Measurements from ENCODE around the gene RFLNA.

RFLNA gene

DNA sequence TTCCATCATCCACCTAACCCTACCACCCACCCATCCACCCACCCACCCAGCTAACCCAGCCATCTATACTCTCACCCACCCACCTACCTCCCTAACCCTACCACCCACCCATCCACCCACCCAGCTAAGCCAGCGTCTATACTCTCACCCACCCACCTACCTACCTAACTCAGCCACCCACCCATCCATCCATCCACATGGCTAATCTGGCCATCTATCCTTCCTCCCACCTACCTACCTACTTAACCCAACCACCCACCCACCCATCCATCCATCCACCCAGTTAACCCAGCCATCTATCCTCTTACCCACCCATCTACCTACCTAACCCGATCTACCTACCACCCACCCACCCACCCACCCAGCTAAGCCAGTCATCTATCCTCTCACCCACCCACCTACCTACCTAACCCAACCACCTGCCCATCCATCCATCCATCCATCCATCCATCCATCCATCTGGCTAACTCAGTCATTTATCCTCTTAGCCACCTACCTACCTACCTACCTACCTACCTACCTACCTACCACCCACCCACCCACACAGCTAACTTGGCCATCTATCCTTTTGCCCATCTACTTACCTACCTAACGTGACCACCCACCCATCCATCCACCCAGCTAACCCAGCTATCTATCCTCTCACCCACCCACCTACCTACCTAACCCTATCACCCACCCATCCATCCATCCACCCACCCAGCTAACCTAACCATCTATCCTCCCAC, 44.1 kb downstream of the RFLNA start:
- DNase-seq = no peak

DNA sequence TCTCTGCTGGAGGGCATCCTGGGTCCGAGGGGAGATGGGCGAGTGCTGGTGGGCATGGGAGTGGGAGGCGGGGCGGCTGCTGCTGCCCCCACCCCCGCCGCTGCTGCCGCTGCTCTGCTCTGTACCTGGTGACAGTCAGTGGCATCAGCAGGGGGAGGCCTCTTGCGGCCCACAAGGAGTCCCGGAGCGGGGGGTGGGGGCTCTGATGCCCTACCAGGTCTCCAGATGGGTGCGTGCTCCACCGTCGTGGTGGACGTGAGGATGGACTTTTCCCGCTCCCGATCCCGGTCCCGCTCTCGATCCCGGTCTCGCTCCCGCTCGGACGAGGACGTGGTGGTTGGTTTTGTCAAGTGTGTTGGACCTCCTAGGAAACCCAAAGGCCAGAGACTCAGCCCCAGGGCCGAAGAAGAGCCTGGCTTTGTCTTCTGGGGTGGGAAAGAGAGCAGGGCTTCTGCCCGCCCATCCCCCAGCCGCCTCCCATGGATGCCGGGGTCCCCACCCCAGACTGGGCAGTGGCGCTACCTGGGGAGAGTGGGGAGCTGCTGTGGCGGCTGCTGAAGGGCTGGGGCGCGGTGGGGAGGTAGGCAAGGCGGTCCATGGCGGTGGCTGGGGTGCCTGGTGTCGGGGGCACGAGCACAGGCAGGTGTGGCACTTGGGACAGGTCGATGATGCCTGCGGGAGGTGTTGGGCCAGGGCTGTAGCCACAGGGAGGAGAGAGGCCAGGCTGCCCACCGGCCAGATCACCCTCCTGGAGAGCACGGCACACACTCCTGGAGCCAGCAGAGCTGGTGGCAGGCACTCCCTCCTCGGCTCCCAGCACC, 45.4 kb downstream of the RFLNA start:
- no peak for DNase-seq

DNA sequence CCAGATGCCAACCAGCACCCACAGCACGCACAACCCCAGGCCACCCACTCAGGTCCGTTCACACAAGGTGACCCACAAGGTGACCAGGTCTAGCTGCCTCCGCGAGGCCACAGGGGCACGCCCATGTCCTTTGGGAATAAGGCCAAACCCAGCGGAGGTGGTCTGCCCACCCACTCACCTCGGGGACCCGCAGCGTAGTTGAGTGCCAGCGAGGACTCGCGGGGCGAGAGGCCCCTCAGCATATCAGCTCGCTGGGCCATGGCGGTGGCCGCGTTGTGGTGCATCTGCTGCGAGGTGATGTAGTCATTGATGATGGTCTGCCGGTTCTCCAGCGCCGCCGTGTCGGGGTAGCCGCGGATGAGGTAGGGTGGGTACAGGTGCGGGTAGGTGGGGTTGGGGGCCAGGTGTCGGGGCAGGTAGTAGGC, 46.8 kb downstream of the RFLNA start:
- DNase-seq = no peak

DNA sequence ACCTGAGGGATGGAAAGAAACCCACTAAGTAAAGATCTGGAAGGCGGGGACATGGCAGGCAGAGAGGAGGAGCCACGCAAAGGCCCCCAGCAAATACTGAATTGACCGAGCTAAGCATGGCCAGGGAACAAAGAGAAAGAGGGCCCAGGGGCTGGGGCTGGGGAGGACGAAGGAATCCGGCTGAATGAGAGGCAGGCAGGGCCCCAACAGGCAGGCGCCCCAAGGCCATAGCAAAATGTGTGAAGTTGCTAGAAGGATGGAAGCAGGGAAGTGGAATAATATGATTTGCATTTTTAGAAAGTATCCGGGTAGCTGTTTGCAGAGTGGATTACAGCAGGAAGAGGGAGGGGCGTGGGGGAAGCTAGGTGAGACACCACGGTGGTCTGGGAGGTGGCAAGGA, 49.1 kb downstream of the RFLNA start:
- DNase-seq = no peak

DNA sequence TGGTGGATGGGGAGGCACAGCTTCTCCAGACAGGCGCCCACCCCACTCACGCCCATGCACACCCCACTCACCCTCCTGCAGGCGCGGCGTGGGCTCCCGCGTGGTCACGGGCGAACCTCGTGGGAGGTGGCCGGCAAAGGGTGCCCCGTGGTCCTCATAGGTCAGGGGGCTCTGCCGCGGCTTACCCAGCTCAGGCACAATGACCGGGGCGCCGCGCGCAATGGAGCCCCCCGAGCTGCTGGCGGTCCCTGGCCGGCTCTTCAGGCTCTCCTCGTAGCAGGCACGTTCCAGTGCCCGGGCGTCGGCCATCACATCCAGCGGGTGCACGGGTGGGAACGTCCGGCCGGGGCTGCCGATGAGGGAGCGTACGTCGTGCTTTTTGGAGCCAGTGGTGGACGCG, 49.6 kb downstream of the RFLNA start:
- no peak for DNase-seq

DNA sequence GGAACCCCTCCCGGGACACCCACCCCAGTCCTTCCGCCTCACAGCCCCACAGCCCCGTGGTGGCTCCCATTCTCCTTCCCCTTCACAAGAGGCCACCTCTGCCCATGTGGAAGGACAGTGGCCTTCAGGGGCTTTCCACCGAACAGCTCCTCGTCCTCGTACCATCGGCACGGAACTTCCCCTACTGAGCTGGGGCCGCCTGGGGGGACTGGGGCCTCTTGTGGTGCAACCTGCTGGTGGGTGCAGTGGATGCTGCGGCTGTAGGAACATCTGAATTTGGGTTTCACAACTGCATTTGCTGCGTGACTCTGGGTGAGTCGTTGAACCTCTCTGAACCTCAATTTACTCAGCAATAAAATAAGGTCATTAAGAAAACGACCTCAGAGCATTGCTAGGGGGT, 50.9 kb downstream of the RFLNA start:
- DNase-seq = no peak

DNA sequence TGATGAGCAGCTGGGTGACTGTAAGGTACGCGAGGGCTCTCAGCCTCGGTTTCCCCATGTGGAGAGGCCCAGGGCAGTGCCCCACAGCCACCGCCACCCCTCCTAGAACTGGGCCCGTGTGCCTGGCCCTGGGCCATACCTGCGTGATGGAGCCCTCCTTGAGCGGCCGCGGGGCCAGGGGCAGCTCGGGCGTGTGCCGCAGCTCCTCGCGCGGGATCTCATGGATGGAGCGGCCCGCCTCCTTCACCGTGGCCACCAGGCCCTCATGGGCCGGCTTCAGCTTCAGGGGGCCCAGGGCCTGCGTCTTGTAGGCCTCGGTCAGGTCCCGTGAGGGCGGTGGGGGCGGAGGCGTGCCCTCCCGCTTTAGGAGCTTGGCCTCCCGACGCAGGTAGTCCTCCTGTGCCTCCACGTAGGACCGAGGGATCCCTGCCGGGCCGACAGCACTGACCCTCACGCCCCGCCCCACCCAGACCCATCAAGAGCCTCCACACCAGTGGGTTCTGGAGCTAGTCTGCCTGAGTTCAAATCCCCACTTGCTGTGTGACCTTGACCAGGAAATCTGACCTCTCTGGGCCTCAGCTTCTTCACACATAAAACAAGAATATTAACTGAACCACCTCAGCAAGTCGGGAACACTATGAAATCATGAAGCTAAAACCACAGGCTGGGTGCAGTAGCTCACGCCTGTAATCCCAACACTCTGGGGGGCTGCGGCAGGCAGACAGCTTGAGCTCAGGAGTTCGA, 51.7 kb downstream of the RFLNA start:
- no peak for DNase-seq

DNA sequence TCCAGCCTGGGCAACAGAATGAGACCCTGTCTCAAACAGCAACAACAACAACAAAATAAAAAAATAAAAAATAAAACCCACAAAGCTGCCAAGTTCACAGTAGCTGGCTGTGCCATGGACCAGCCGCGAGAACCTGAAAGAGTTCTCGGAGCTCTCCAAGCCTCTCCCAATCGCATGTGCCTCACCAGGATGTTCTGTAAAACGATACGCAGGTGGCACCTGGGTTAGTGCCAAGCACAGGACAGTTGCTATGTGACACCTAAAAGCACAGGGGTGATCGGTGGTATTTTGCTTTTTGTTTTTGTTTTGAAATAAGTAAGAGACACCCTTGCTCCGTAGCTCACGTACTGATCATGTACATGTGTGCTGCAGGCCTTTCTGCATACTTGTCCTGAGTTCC, 52.4 kb downstream of the RFLNA start:
- no peak for DNase-seq

DNA sequence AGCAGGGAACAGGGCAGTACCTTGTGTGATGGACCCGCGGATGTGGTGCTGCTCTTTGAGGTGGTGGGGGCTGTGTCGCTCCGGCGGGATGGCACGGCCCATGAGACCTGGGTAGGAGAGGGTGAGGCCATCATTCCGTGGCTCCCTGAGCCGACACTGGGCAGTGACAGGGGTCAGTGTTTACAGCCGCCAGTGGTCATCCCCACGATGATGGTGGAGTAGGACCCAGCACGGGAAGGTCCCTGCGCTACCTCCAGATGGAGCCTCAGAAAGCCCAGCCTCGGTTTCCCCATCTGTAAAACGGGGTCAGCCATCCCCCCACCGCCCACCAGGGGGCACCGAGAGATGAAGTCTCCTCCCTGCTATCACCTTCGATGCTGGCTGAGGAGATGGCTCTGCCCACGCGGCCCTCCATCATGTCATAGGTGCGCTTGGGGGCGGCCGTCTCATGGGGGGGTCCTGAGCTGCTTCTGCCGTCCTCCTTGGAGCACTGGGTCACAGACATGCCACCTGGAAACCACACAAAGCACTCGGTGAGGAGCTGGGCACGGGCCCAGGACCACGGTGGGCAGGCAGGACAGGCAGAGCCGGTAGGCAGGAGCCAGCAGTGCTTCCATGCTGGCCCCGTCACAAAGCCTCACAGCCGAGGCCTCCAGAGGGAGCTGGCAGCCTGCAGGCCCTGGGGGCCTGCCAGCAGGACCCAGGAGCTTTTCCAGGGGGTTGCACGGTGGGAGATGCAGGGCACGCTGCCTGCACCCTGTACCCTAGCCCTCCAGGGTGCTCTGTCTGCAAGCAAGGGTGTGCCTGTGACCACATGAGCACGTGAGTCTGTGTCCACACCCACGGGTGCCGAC, 53.1 kb downstream of the RFLNA start:
- no peak for DNase-seq

DNA sequence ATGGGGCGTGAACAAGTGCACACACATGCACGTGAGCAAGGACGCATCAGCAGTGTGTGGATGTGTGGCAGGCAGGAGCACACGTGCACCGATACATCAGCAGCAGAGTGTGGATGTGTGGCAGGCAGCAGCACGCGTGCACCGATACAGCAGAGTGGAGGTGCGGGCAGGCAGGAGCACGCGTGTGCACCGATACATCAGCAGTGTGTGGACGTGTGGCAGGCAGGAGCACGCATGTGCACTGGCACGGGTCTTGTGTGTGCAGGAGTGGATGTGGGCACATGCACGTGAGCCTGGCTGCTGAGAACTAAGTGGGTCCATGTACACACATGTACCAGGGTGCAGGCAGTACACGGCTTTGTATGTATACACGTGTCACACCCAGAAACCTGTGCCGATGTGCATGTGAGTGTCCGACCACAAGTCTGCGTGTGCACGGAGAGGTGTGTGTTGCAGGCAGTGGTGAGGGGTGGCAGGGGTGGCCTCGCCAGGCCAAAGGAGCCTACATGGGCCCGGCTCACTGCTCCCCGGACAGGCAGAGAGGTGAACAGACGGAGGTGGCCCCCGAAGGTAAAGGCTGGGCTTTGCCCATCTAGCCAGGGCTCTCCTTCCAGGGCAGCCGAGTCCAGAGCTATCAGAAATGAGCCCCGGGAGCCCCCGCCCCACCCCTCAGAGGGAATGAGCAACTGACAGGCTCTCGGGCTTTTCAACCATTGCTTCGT, 53.9 kb downstream of the RFLNA start:
- DNase-seq = no peak

DNA sequence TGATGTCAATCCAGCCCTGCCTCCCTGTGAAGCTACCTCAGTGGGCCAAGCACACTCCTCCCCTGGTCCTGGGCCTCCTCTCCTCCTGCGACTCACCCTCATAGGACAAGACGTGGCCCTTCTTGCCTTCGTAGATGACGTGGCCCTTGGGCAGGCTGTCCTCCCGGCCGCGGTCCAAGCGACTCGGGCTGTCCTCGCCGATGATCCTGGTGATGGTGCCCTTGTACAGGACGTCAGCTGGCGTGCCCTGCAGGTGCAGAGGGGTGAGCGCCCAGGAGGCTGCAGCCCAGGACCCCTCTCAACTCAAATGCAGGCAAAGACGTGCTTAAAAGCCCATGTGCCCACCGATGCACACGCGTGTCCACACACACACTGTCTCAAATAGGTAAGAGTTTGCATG, 55.6 kb downstream of the RFLNA start:
- DNase-seq = no peak

DNA sequence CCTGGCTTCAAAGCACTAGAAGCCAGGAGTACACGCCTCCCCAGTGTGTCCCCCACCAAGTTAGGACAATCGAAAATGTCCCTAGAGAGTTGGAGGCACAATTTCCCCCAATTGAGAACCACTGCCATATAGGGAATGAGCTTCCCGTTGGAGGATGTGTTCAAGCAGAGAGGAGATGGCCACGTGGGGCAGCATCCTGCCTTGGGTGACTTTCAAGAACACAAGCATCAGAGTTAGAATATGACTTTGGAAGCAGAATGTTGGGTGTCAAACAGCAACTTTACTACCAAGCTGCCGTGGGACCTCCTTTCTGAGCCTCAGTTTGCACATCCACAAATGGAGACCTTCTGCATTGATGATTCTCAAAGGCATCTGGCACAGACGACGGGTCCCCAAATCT, 56.5 kb downstream of the RFLNA start:
- DNase-seq = no peak

DNA sequence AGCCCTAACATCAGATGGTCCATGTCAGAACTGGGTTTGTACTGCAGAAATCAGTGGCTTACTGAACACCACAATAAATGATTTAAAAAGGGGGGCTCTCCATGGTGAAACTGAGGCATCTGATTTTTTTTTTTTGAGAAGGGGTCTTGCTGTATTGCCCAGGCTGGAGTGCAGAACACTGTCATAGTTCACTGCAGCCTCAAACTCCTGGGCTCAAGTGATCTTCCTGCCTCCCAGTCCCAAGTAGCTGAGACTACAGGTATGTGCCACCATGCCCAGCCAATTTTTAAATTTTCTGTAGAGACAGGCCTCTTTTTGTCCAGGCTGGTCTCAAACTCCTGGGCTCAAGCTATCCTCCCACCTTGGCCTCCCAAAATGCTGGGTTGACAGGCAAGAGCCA, 57.4 kb downstream of the RFLNA start:
- DNase-seq = no peak

DNA sequence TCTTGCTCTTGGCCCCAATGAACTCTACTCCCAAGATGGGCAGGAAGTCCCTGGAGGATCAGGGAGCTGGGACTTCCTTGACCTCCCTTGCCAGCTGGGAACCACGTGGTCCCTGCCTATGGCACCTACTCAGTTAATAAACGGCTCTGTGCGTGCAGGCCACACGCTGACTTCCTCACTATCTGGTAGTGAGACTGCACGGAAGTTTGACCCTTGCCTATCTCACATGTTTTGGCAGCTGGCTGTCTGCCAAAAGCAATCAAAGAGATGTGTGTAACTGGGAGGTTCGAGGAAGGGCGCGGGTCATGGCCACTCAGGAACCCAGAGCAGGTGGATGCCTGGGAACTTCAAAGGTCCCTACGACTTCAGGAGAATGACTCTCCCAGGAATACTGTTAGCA, 57.9 kb downstream of the RFLNA start:
- DNase-seq = no peak

DNA sequence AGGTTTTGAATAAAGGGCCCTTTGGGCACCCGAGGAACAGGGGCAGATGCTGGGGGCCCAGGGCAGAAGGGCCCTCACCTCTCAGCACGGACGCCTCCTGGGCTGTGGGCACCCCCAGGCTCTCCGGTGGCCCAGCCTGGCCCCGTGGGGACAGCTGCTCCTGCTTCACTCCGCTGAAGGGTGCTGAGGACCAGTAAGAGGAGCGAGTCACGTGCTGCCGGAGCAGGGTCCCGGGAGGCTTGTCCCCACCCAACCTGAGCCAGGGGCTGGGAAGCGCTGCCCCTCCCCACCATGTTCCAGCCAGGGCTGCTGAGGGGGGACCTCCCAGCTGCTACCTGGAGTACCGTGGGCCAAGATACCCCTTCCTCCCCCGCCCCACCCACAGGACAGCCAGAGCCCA, 59.5 kb downstream of the RFLNA start:
- DNase-seq = no peak

DNA sequence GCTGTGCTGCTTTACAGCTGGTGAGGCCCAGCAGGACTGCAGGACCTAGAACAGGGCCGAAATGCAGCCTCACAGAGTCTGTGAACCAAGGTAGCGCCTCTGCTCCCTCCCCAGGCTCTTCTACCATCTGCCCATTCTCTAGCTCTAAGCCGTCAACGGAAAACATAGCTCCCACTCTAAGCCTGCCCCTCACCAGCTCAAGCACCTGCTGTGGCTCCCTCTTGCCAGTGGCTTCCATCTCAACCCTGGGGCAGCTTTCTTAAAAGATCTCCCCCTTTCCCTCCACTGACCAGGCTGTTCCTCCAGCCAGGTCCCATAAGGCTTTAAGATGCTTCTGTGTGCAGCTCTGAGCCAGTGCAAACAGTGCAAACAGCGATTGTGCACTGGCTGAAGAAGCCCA, 61.3 kb downstream of the RFLNA start:
- no peak for DNase-seq

DNA sequence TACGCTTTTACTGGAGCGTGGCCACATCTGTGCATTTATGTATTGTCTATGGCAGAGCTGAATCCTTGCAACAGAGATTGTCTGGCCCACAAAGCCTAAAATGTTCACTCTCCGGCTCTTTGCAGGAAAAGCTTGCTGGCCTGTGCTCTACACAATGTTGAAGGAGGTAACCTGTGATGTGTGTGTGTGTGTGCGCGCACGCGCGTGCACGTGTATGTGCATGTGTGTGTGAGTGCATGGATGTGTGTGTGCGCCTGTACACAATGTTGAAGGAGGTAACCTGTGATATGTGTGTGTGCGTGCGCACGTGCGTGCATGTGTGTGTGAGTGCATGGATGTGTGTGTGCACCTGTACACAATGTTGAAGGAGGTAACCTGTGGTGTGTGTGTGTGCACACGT, 62.7 kb downstream of the RFLNA start:
- no peak for DNase-seq

DNA sequence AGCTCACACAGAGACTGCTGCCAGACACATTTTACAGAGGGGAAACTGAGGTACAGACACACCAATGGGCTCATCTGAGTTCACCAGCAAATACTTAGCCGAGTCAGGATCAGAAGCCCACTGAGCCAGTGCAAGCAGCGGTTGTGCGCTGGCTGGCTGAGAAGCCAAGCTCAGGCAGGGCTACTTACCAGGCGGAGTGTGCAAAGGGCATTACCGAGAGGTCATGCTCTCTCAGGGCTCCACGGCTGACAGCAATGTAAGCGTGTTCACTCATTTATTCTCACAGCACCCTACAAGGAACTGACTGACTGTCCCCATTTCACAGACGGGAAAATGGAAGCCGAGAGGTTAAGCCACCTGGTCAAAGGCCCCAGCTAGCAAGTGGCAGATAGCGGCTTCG, 63.7 kb downstream of the RFLNA start:
- no peak for DNase-seq

DNA sequence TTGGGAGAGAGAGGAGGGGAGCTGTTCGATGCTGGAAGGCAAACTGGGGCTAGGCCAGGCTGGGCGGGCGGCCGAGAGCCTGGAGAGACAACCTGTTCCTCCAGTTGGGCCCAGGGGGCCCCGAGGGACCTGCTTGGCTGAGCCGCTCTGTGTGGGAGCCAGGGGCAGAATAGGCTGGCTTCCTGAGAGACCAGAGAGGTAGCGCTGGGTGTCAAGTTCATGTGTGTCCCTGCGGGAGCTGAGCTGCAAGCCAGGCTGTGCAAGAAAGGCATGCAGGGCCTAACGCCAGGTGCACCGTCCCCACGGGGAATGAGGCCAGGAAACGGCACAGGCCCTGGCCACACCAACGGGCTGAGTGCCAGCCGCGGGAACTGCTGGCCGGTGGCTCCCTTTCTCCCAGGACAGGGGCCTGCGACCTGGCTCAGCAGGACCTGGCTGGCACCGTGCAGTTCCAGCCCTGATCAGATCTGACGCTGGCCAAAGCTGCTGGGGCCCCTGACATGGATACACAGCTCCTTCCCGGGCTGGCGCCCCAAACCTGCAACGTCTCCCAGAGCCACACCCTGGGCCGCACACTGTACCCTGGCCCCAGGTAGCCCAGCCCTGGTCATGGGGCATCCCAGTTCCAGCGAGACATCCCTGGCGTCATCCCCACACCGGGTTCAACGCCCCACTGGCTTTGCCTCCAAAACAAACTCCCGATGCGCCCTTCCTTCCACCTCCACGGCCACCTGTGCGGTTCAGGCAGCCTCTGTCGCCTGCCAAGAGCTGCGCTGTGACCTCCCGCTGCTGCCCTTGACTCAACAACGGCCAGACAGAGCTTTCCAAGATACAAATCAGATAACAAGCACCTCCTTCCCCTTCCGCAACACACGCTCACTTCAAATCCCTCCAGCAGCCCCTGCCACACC, 65.0 kb downstream of the RFLNA start:
- DNase-seq = no peak

DNA sequence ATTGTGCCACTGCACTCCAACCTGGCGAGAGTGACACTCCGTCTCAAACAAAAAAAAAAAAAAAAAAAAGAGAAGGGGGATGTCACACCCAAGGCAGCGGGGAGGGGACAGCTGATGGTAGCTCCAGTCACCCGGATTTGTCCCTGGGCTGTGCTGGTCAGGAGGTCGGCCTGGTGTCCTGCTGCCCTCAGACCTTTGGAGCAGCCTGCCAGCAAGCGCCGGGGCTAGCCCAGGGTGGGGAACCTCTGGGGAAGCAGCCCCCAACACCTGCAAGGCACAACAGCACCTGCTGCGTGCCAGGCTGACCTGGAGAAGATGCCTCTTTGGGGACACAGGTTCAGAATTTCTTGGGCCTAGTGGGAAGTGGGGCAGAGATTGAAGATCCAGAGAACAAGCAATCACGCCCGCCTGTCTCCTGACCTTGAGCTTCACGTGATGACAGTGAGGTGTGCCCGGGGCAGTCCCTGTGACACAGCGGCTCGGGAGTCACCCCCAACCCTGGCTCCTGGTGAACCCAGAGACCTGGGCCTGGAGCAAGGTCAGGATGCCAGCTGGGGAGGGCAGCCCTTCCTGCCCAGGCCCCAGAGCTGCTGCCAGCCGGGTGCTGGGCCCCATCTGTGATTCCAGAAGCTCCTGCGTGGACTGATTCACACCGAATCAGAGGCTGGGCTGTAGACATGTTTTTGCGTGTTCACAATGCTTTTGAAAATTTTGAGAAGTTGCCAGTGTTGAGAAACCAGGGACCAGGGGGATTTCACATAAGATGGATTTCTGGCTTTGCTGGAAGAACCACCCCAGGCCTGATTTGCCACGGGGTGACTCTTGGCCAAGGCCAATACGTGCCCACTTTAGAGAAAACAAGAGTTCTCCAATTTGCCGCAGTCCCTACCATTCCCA, 66.4 kb downstream of the RFLNA start:
- DNase-seq = no peak

All from GDM1 (cell line).